ENCODE data around the gene ACOT11. TPM values are rescaled to one million over a fixed set of nuclear protein-coding genes. Genes with fewer than 3 reads are reported as not detected.

ACOT11 gene
- total and polyA plus RNA-seq, 9 of the 15 experiments (the other 6 are each of a cell fraction or from before 2014, with no cell fraction given): 0.04 to 1.2 (median 0.64) TPM; not detected in 2

- Histone ChIP-seq H4K20me1 (replicated peaks; ENCODE audit: control insufficient read depth, insufficient read depth, low read length) (no peaks in the 10 kb centered on the region), H3K79me2 (ENCODE audit: control insufficient read depth, insufficient read depth, low read length) (no peaks in the 10 kb centered on the region), H3K9me3 (replicated peaks; ENCODE audit: control insufficient read depth, insufficient read depth, low read depth, low read length) (no peaks in the 10 kb centered on the region), H3K9me1 (ENCODE audit: control insufficient read depth, insufficient read depth, low read length) (no peaks in the 10 kb centered on the region), H3K36me3 (ENCODE audit: control insufficient read depth, insufficient read depth, low read length) (no peaks in the 10 kb centered on the region), H3K4me3 (no peak overlapping the region), H3K9ac (ENCODE audit: insufficient read depth in 1 of 2, low read depth in 2 of 2, low read length in 2 of 2) (no peak overlapping the region), H3K27ac (ENCODE audit: extremely low read depth, low read depth, low read length) (no peak overlapping the region), H2AFZ (ENCODE audit: low read depth, low read length) (no peak overlapping the region), H3K4me2 (ENCODE audit: insufficient read depth, low read length) (no peak overlapping the region), H3K27me3 (ENCODE audit: control insufficient read depth in 2 of 2, insufficient read depth in 2 of 2, low read length in 2 of 2) (peaks cover 14 to 17% of the 10 kb centered on the region in 2 experiments), H3K4me1 (replicated peaks in 1 of 2; ENCODE audit: control insufficient read depth in 2 of 2, insufficient read depth in 2 of 2, low read length in 2 of 2) (no peaks in the 10 kb centered on the region)
- intact Hi-C loops (cut with micrococcal nuclease) (no loop called here), in situ Hi-C loops (cut with MboI) (no loop called here)
- no TSS peak for BruUV-seq (replicated peaks)
- ATAC-seq (no peak), DNase-seq (ENCODE audit: extremely low read depth in 1 of 4, low spot score in 3 of 4) (no peak), FAIRE-seq (no peak)
- 23% methylated on average over 9 of the region's 9 CpGs for WGBS (ENCODE audit: insufficient coverage, low coverage, missing lambda C conversion rate)
- ChIA-PET CTCF (ENCODE audit: low intra/inter-chr PET ratio) (no interaction called here), POLR2A (no interaction called here)
- TF ChIP-seq ZC3H11A (IDR thresholded peaks at IDR 0.05; ENCODE audit: low read depth, low read length) (no peak), BDP1 (IDR thresholded peaks at IDR 0.05; ENCODE audit: insufficient read depth, insufficient read length) (no peak), E4F1 (CRISPR knock-in tag; IDR thresholded peaks at IDR 0.05; ENCODE audit: borderline replicate concordance) (no peak), MITF (IDR thresholded peaks at IDR 0.05) (no peak), ZBTB9 (CRISPR knock-in tag; IDR thresholded peaks at IDR 0.05) (no peak), BRF1 (IDR thresholded peaks at IDR 0.05; ENCODE audit: borderline replicate concordance, extremely low read depth, insufficient read length) (no peak), RBM14 (IDR thresholded peaks at IDR 0.05; ENCODE audit: borderline replicate concordance, insufficient read depth, low read depth, low read length) (no peak)
Observed at GRCh38 chr1:54520631-54521321, 27.3 kb upstream of the ACOT11 start.
